SK-N-SH (cell line): ENCODE data around the gene ARMC9.

ENCODE experiments used
- EP300 ChIP-seq, 2 experiments: IDR thresholded peaks; 2 replicates each; pipeline versions ENCODE4 v1.4.0 to v1.6.1; 2012; ENCODE audit warnings: borderline replicate concordance in 1 of 2, low read depth in 1 of 2, low read length in 1 of 2
- GABPA ChIP-seq: IDR thresholded peaks from 2 replicates; pipeline ENCODE4 v1.4.0; 2012; ENCODE audit warnings: low read depth, mild to moderate bottlenecking
- GATA2 ChIP-seq: sonication (generic); formaldehyde crosslinking; IDR thresholded peaks from 2 replicates; pipeline ENCODE4 v1.5.0; 2020; ENCODE audit warnings: mild to moderate bottlenecking, missing genetic modification reagents
- NFIC ChIP-seq: IDR thresholded peaks from 2 replicates; pipeline ENCODE4 v1.4.0; 2012; ENCODE audit warnings: borderline replicate concordance
- SMC3 ChIP-seq: IDR thresholded peaks from 2 replicates; pipeline ENCODE4 v1.6.1; 2012; ENCODE audit warnings: low read depth, low read length, improper control_type of control experiment
- TAF1 ChIP-seq: IDR thresholded peaks from 2 replicates; pipeline ENCODE4 v1.6.1; 2012; ENCODE audit warnings: low read depth, mild to moderate bottlenecking, low read length, moderate library complexity, borderline replicate concordance
- TCF12 ChIP-seq: IDR thresholded peaks from 2 replicates; pipeline ENCODE4 v1.4.0; 2012
- YY1 ChIP-seq: IDR thresholded peaks from 2 replicates; pipeline ENCODE4 v1.4.0; 2012; ENCODE audit warnings: low read depth, mild to moderate bottlenecking
- TF ChIP-seq, protein P1 (sequence below): fragments of 200-600 bp; sonication (generic); IDR thresholded peaks from 2 replicates; pipeline ENCODE4 v1.6.1; 2017; ENCODE audit warnings: antibody characterized with exemption, mild to moderate bottlenecking, moderate library complexity

DNA sequence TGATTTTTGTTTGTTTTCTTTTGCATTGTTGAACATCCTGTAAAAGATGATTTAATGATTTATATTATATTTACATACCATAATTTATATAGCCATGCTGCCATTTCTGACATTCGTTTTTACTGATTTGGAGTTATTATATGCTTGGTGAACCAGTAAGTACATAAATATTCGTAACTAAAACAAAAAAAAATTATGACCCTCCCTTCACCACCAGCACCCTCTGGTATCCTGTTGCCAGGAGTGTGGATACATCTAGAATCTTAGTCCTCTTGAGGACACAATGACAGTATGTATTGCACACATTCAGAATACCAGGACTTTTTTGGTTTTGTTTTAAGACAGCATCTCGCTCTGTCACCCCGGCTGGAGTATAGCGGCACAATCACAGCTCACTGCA, 153.2 kb downstream of the ARMC9 start:
- TF ChIP-seq, protein P1, sequence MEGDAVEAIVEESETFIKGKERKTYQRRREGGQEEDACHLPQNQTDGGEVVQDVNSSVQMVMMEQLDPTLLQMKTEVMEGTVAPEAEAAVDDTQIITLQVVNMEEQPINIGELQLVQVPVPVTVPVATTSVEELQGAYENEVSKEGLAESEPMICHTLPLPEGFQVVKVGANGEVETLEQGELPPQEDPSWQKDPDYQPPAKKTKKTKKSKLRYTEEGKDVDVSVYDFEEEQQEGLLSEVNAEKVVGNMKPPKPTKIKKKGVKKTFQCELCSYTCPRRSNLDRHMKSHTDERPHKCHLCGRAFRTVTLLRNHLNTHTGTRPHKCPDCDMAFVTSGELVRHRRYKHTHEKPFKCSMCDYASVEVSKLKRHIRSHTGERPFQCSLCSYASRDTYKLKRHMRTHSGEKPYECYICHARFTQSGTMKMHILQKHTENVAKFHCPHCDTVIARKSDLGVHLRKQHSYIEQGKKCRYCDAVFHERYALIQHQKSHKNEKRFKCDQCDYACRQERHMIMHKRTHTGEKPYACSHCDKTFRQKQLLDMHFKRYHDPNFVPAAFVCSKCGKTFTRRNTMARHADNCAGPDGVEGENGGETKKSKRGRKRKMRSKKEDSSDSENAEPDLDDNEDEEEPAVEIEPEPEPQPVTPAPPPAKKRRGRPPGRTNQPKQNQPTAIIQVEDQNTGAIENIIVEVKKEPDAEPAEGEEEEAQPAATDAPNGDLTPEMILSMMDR = no peak
- TF ChIP-seq GATA2 (CRISPR knock-in tag) (no peak), GABPA (no peak), TCF12 (no peak), SMC3 (no peak), NFIC (no peak), TAF1 (no peak), EP300 (IDR thresholded peaks at IDR 0.05; ENCODE audit: borderline replicate concordance in 1 of 2, low read depth in 1 of 2, low read length in 1 of 2) (no peak), YY1 (no peak)
